Activated gamma-delta T cell treated with anti-CD3 and anti-CD28 coated beads, Interleukin-2, amount 50 U/mL, for 16 hours (primary cell): ENCODE results near the gene GSTO1.

Experiments
- DNase-seq: peaks from one replicate; pipeline ENCODE4 v3.0.0-alpha.2; 2020; ENCODE audit warnings: low read depth

Gene GSTO1

DNA sequence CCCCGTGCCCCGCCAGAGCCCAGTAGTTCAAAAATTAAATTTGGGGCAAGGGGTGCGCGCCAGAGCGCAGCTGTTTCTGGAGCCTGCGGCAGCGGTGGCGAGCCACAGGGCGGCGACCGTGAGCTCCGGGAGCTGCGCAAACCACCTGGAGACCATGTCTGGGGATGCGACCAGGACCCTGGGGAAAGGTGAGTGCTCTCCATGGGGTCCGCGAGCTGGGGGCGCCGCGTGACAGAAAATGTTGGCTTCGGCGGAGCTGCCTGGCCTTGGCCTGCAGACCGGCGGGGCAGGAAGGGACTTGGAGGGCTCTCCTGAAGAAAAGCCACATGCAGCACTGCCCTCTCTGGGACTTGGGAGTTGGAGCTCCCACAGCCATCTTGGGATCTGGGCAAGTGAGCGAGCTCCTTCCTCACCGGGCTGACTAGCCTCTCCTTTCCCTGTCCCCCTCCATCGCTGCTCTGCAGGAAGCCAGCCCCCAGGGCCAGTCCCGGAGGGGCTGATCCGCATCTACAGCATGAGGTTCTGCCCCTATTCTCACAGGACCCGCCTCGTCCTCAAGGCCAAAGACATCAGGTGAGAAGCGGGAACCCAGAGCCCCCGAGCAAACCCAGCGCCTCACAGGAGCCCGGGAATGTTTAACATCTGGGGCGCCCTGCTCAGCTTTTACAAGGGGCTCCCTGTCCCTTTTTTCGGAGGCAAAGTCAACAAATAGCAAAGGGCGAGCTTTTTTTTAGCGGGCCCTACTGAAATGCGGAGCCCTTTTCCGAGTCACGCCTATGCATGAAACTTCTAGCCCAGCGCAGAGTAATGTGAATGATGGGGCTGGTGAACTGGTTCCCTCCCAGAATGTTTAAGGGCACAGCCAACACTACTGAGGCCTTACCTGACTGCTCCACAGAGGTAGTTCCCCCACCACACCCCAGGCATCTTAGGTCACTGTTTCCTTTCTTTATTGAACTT, 20.4 kb downstream of the GSTO1 start:
- no peak for DNase-seq

DNA sequence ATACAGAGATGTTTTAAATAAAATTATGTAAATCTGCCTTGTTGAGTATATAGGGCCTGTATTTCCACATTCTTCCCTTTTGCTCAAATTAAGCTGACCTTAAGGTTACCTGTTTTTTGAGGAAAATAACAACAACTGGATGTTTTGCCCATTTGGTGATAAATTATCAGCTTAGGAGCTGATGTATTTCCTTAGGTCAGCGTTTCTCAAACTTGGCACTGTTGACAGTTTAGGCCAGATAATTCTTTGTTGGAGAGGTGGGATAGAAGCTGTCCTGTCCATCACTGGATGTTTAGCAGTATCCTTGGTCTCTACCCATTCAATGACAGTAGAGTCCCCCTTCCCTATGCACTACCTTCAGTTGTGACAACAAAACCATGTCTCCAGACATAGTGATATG, 21.5 kb downstream of the GSTO1 start:
- DNase-seq = no peak

DNA sequence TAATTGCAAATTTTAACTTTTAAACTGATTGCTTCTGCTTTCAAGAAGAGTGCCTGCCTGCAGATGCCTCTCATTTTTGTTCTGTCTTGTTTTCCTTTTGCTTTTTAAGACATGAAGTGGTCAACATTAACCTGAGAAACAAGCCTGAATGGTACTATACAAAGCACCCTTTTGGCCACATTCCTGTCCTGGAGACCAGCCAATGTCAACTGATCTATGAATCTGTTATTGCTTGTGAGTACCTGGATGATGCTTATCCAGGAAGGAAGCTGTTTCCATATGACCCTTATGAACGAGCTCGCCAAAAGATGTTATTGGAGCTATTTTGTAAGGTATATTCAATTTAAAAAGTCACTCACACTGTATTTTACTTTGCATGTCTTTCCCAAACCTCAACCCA, 23.1 kb downstream of the GSTO1 start:
- DNase-seq = no peak

DNA sequence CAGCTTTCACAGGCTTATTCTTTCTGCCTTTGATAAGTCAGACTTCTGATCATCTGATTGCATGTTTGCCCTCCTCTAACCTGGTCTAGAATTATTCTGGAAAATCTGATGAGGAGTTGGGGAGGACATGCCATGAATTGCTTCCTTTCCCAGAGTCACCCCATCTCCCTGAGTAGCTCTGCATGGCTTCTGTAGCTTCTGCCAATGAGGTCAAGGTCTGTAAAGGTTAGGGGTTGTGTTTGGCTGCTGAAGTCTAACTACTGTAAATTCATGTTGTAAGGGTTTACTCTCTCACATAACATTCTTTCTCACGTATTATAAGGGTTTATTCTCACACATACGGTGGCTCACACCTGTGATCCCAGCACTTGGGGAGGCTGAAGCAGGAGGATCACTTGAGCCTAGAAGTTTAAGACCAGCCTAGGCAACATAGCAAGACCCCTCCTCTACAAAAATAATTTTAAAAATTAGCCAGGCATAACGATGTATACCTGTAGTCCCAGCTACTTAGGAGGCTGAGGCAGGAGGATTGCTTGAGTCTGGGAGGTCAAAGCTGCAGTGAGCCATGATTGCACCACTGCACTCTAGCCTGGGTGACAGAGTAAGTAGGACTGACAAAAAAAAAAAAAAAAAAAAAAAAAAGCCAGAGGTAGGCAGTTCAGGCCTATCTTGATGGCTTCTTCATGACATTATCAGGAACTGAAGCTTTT, 25.0 kb downstream of the GSTO1 start:
- no peak for DNase-seq

DNA sequence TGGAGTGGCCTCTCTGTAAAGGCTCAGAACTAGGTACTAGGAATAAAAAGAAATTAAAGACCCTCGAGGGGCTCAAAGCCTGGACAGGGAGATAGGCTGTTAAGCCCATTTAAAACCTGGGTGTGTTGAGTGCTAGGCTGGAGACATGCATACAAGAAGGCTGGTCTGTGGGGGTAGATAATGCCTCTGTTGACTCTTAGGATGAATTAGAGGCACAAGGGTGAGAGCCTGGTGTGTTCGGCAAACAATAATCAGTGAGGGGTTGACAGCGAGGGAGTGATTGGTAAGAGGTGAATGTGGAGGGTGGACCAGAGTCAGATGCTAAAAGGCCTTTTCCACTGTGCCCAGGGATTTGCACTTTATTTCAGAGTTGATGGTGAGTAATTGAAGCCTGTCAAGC, 27.0 kb downstream of the GSTO1 start:
- DNase-seq = no peak

DNA sequence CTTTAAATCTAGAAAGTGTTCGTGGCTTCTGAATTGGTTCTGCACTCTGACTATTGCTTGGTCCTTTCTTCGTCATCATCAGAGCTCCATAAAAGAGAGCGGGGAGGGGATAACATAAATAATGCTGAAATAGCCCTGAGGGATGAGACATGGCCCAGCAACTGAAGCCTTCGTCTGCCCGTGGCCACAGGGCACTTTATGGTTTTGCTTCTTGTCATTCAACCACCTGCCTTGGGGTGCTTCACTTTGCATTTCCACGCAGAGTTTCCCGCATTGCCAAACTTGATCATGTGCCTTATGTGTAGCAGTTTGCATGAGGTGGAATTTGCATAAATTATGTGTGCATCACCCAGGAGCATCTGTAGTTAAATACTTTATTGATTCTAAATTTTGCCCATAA, 30.2 kb downstream of the GSTO1 start:
- no peak for DNase-seq

DNA sequence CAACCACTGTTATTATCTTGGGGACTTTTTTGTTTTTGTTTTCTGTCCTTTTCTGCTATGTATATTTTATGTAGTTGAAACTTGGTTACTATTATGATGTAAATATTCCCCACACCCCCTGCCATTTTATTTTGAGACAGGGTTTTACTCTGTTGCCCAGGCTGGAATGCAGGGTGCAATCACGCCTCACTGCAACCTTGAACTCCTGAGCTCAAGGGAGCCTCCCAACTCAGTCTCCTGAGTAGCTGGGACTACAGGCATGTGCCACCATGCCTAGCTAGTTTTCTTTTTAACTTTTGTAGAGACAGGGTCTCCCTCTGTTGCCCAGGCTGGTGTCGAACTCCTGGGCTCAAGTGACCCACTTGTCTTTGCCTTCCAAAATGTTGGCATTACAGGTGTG, 32.2 kb downstream of the GSTO1 start:
- no peak for DNase-seq

DNA sequence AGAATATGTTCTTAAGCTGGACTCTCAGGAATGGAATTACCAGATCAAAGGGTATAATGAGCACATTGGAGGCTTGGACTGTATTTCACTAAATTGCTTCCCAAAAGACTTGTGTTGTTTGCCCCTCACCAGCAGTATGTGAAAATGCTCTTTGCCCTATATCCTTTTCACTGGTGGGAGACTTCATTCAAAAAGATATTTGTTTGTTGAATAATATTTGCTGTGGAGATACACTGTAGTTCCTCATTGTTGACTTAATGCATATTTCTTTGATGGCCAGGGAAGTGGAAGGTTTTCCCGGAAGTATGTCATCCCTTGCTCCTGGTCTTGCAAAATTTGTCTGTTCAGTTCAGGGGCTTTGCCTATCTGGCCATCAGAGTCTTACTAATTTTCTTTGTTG, 33.7 kb downstream of the GSTO1 start:
- no peak for DNase-seq

DNA sequence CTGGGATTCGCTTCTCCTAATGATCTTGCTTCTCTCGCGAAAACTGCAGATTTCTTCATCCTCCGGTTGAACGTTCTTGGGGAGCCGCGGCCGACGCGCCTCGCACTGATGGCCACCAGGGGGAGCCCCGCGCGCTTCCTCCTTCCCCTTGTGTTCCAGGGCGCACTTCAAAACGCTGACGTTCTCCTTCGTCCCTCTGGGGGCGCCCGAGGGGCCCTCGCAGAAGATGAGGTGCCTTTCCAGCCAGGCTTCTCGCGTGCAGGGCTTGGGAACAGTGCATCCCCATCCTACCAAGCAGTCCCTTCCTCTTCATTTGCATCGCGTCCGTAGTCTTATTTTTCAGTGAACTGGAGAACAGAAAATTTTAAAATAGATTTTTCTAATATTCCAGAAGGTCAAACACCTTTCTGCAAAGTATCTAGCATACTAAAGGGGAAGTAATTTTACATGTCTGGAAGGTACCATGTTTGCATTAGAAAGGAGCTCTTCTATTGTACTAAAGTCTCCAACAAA, 36.8 kb downstream of the GSTO1 start:
- peak; percentile 82 for DNase-seq

DNA sequence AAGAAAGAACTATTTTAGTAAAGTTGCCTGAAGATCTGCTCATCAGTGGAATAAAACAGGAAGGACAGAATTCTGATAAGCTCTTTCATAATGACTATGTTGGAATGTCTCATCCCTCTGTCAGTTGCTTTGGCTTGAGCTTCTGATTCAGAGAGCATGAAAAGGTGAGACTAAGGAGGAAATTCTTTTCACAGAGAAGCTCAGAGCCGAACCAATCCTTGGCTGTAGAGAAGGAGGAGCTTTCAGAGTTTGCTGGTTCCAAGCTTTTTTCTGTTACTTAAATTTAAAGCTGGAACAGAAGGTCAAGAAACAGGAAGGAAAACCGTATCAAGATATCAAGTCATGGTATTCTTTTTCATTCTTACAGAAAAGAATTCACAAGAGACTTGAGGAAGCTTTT, 38.3 kb downstream of the GSTO1 start:
- DNase-seq = no peak

DNA sequence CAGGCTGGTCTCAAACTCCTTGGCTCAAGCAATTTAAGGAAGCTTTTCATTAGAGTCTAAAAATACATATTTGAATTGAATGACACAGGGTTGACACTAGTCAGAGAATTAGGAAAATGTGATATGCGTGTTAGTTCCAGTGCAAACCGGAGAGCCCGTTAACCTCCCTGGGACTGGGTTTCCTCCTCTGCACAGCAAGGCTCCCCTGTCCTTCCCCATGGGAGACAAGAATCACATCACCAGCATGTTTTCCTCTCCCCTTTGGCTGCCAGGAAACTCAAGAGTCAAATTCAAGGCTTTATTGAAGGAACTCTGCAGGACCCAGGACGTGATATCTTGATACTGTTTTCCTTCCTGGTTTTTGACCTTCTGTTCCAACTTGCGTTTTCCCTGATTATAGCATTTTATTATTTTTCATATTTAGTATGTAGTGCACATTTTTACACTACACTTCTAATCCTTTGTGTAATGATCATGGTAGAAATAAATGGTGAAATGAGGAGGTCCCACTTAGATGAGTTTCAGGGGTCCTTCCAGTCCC, 39.2 kb downstream of the GSTO1 start:
- no peak for DNase-seq

DNA sequence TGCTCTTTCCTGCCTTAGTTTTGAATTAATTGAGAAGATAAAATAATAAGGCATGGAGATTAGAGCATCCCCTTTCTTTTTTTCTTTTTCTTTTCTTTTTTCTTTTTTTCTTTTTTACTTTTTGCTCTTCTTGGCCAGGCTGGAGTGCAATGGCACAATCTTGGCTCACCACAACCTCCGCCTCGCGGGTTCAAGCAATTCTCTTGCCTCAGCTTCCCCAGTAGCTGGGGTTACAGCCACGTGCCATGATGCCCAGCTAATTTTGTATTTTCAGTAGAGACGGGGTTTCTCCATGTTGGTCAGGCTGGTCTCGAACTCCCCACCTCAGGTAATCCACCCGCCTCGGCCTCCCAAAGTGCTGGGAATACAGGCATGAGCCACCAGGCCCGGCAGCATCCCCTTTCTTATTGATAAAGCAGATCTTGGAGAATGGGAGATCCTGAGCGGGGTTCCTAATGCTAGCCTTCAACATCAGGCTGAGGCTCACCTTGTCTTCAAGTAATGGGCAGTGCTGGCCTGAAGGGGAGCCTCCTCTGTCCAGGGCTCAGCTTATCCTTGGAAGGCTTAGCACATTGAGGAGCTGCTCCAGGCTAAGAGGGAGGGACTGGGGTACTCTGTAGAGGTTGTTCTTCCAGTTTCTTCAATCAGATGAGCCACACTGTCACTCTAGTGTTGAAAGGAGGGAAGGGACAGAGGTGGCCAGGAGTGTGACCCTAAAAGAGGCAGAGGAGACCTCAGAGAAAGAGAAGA, 42.2 kb downstream of the GSTO1 start:
- no peak for DNase-seq

DNA sequence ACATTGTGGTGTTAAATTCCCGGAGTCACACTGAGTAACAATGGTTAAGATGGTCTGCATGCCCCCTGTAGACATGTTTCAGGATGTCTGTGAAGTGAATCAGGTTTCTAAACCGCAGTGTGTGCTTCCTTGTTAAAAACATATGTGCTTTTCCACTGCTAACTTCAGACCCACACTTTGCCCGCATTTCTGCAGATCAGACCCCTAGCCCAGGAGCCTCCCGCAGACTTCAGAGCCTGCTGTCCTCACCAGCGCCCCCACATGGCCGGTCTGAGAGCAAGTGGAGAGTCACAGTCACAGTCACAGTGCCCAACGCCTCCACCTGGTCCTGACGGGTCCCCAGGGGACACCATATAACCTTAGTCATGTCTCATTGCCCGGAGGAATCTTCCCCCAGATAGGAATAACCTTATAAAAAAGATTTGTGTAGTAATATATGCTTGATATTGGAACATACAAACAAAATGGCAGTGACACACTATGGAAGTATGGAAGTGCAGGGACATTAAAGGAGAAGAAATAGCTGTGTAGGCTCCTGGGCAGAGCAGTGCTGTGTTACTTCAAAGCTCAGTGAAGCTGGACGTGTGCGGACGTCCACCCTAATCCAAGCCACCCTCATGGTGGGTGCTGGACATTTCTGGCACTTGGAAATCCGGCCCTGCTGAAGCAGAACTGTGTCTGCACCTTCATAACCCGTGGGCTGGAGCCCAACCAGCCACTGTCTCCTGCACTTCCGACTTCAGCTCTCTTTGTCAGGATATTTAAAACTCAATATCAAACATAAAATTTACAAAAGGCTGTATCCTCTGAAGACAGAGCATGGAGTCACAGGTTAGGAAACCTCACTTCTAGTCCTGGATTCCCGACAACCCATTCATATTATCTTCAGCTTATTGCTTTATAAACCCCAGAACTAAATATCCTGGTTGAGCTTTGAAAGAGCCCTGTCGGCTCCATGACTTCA, 43.3 kb downstream of the GSTO1 start:
- DNase-seq = no peak

DNA sequence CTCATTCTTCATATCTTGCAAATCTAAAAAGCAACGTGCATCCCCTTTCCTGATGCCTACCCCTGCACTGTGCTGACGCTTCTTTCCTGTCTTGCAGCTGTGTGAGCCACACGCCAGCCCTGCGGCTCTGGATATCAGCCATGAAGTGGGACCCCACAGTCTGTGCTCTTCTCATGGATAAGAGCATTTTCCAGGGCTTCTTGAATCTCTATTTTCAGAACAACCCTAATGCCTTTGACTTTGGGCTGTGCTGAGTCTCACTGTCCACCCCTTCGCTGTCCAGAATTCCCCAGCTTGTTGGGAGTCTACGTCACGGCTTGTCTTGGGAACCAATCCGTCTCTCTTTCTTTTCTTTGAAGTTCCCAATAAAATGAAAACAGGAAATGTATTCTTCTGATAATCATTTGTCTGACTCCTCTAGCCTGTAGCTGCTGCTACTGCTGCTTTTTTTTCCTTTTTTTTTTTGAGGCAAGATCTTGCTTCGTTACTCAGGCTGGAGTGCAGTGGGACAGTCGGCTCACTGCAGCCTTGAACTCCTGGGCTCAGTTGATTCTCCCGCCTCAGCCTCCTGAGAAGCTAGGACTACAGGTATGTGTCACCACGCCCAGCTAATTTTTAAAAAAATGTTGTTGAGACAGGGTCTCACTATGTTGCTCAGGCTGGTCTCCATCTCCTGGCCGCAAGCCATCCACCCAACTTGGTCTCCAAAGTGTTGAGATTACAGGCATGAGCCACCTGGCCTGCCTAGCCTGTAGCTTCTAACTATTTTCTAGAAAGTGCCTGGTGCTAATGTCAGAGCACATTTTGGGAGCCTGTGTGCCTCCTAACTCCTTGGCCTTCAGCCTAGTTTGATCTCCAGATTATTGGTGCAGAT, 44.6 kb downstream of the GSTO1 start:
- no peak for DNase-seq

DNA sequence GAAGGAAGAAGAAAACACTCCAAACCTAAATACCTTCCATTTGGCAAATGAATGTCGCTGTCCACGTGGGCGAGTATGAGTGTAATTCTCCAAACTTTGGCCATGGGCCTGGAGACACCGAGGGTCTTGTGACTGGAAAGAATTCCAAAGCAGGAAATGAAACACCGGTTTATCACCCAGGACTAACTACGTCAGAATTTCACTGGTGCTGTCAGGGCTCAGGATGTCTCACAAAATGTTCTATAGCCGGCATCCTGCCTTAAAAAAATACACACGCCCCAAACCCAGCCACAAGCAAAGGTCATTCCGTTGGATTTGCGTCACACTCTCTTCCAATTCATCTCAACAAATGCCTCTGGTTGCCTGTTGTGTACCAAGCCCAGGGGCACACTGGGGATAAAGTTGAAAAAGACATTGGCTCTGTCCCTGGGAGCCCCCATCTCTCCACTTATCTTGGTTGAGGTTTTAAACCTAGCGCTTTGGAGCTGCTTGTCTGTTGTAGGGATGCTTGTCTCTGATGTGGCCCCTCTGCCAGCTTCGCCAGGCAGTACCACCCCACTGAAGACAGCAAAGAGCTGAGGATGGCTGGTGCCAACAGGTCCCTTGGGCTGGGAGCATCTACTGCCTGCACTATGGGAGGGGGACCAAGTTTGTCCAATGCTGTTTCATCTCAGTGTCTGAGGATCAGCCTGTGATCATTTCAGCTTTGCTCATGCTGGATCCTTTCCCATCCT, 45.5 kb downstream of the GSTO1 start:
- no peak for DNase-seq

DNA sequence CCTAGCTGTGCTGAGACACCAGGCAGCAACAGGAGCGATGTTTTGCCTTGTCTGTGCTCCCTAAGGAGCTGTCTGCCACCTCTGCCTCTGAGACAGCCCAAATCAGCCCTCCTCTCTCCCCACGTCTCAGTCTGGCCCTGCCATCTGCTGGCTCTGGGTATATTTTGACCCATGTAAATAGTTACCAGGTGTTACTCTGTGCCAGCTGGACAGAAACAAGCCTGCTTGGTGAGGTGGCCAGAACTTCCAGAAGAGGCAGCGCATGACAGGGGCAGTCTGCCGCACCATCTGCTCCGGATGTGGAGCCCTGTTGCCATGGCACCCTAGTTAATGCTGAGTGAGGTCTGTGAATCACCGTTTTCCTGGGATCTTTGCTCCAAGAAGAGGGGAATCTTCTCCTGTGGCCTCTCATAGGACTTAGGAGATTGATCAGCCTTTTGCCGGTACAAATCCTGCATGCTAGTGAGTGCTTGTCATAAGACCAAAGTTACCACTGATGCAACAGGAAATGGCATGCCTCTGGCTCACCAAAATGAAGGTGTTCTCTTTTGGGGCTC, 46.1 kb downstream of the GSTO1 start:
- DNase-seq = no peak

DNA sequence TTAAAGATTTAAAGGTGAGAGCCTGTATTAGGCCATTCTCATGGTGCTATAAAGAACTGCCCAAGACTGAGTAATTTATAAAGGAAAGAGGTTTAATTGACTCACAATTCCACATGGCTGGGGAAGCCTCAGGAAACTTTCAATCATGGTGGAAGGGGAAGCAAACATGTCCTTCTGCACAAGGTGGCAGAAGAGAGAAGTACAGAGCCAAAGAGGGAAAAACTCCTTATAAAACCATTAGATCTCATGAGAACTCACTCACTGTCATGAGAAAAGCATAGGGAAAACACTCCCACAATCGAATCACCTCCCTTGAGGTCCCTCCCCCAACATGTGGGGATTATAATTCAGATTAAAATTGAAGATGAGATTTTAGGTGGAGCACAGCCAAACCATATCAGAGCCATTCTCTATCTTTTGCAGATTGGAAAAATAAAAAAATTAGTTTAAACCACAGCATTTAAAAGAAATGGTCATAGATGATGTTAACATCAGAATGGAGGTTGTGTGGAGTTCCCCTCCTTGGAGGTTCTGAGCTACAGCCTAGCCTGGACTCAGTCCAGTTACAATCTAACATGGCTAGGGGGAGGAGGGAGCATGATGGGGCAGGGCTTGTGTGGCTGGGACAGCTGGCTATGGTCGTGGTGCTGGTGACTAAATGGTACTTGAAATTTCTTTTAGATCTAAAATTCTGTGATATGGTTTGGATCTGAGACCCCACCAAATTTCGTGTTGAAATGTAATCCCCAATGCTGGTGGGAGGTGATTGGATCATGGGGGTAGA, 47.4 kb downstream of the GSTO1 start:
- no peak for DNase-seq
